IMR-90 (cell line): ENCODE measurements around the gene CFAP61. TPM values are rescaled to one million over a fixed set of nuclear protein-coding genes. Genes with fewer than 3 reads are reported as not detected.

Experiments
- ATAC-seq: fragments of 200-7000 bp; cut with Tn5 transposase; 2 replicates; pipeline ENCODE4 v1.9.1; 2020; ENCODE audit warnings: low read depth, mild to moderate bottlenecking, moderate library complexity
- BruUV-seq: library from RNA; stranded (reverse); fragments of 400-500 nt; replicated peaks from 2 replicates; lab custom pipeline; 2021; lab: Mats Ljungman, UMichigan
- CTCF ChIA-PET: fragments of 300-600 bp; formaldehyde crosslinking; extraction: SDS; loops from one replicate; lab custom pipeline; 2021; ENCODE audit warnings: antibody characterized with exemption; lab: Yijun Ruan, JAX
- POLR2A ChIA-PET: fragments of 300-600 bp; sonication (Branson Sonifier 250); formaldehyde crosslinking; loops from one replicate; lab custom pipeline; 2022; ENCODE audit warnings: antibody characterized with exemption; ENCODE audit not compliant: unreplicated experiment; lab: Charles Lee
- DNase-seq: peaks from one replicate; pipeline ENCODE4 v3.0.0; 2013
- H2AFZ ChIP-seq: replicated peaks from 2 replicates; pipeline ENCODE3; 2013; ENCODE audit warnings: low read length, mild to moderate bottlenecking; ENCODE audit not compliant: poor library complexity
- H2AK5ac ChIP-seq: 2 replicates; pipeline ENCODE4 v1.6.1; 2013; ENCODE audit warnings: low read depth, low read length, inconsistent platforms
- H2AK9ac ChIP-seq: replicated peaks from 2 replicates; pipeline ENCODE3; 2013; ENCODE audit warnings: mild to moderate bottlenecking, low read depth, low read length, moderate library complexity; ENCODE audit not compliant: poor library complexity
- H2BK120ac ChIP-seq: 2 replicates; pipeline ENCODE4 v1.6.1; 2013; ENCODE audit warnings: low read depth, low read length, inconsistent platforms
- H2BK15ac ChIP-seq: 3 replicates; pipeline ENCODE4 v1.6.1; 2013; ENCODE audit warnings: low read depth, low read length, inconsistent platforms
- H2BK20ac ChIP-seq: 2 replicates; pipeline ENCODE4 v1.6.1; 2013; ENCODE audit warnings: low read depth, mild to moderate bottlenecking, inconsistent platforms, low read length, moderate library complexity
- H2BK5ac ChIP-seq: 2 replicates; pipeline ENCODE4 v1.6.1; 2013; ENCODE audit warnings: mild to moderate bottlenecking, low read depth, low read length, inconsistent platforms; ENCODE audit not compliant: poor library complexity, severe bottlenecking
- H3K14ac ChIP-seq: replicated peaks from 2 replicates; pipeline ENCODE4 v1.6.1; 2013; ENCODE audit warnings: low read depth, low read length, inconsistent platforms
- H3K18ac ChIP-seq: 2 replicates; pipeline ENCODE4 v1.6.1; 2013; ENCODE audit warnings: low read depth, low read length, control low read depth
- H3K23ac ChIP-seq: 2 replicates; pipeline ENCODE4 v1.6.1; 2013; ENCODE audit warnings: low read depth, low read length, inconsistent platforms
- H3K27ac ChIP-seq: 2 replicates; pipeline ENCODE4 v1.5.1; 2013; ENCODE audit warnings: mild to moderate bottlenecking, control low read depth, low read length; ENCODE audit not compliant: insufficient read depth
- H3K27me3 ChIP-seq: 2 replicates; pipeline ENCODE4 v1.6.1; 2013; ENCODE audit warnings: low read length; ENCODE audit not compliant: control insufficient read depth, insufficient read depth
- H3K36me3 ChIP-seq: 2 replicates; pipeline ENCODE4 v1.6.1; 2013; ENCODE audit warnings: low read length, mixed read lengths; ENCODE audit not compliant: control insufficient read depth, insufficient read depth
- H3K4ac ChIP-seq: 2 replicates; pipeline ENCODE4 v1.6.1; 2013; ENCODE audit warnings: low read depth, low read length, inconsistent platforms
- H3K4me1 ChIP-seq: 2 replicates; pipeline ENCODE4 v1.6.1; 2013; ENCODE audit warnings: low read length, mixed read lengths; ENCODE audit not compliant: control insufficient read depth, insufficient read depth
- H3K4me2 ChIP-seq: 2 replicates; pipeline ENCODE4 v1.6.1; 2013; ENCODE audit warnings: low read depth, mild to moderate bottlenecking, control low read depth, low read length, moderate library complexity
- H3K4me3 ChIP-seq: 2 replicates; pipeline ENCODE4 v1.5.1; 2013; ENCODE audit warnings: low read depth, mild to moderate bottlenecking, control low read depth, low read length, moderate library complexity; ENCODE audit not compliant: insufficient read depth
- H3K56ac ChIP-seq: 2 replicates; pipeline ENCODE4 v1.6.1; 2013; ENCODE audit warnings: low read length, inconsistent platforms; ENCODE audit not compliant: insufficient read depth; ENCODE audit errors: extremely low read depth
- H3K79me1 ChIP-seq, 2 experiments: 2 replicates each; pipeline ENCODE4 v1.6.1; 2013; ENCODE audit warnings: low read length in 2 of 2, inconsistent platforms in 1 of 2, low read depth in 1 of 2
- H3K9ac ChIP-seq: 2 replicates; pipeline ENCODE4 v1.6.1; 2013; ENCODE audit warnings: low read depth, low read length, control low read depth
- H3K9me1 ChIP-seq: 2 replicates; pipeline ENCODE4 v1.6.1; 2013; ENCODE audit warnings: low read length, inconsistent platforms; ENCODE audit not compliant: insufficient read depth
- H3K9me3 ChIP-seq: 2 replicates; pipeline ENCODE4 v1.6.1; 2013; ENCODE audit warnings: low read length; ENCODE audit not compliant: control insufficient read depth, insufficient read depth
- H4K20me1 ChIP-seq: 2 replicates; pipeline ENCODE4 v1.6.1; 2013; ENCODE audit warnings: low read length, inconsistent platforms; ENCODE audit not compliant: insufficient read depth
- H4K5ac ChIP-seq: 2 replicates; pipeline ENCODE4 v1.6.1; 2013; ENCODE audit warnings: mild to moderate bottlenecking, low read depth, low read length, control low read depth
- H4K8ac ChIP-seq, 2 experiments: 2 replicates each; pipeline ENCODE4 v1.6.1; 2013; ENCODE audit warnings: low read depth in 2 of 2, low read length in 2 of 2, control low read depth in 1 of 2, inconsistent platforms in 1 of 2
- H4K91ac ChIP-seq: 2 replicates; pipeline ENCODE4 v1.6.1; 2013; ENCODE audit warnings: low read depth, low read length, inconsistent platforms; ENCODE audit not compliant: insufficient read depth
- CEBPB ChIP-seq: IDR thresholded peaks from 2 replicates; pipeline ENCODE4 v1.6.1; 2012; ENCODE audit warnings: low read depth, low read length, improper control_type of control experiment
- CHD1 ChIP-seq: IDR thresholded peaks from 2 replicates; pipeline ENCODE4 v1.6.1; 2012; ENCODE audit warnings: low read depth, low read length, improper control_type of control experiment
- CTCF ChIP-seq: conservative IDR thresholded peaks from 2 replicates; pipeline ENCODE4 v1.5.1; 2012; ENCODE audit warnings: mild to moderate bottlenecking, low read depth, low read length, improper control_type of control experiment
- FOS ChIP-seq: fragments of 150-350 bp; IDR thresholded peaks from 2 replicates; pipeline ENCODE4 v1.6.1; 2016; ENCODE audit warnings: low read depth, low read length
- MAFK ChIP-seq: IDR thresholded peaks from 2 replicates; pipeline ENCODE4 v1.6.1; 2012; ENCODE audit warnings: low read depth, low read length, improper control_type of control experiment
- MXI1 ChIP-seq: IDR thresholded peaks from 2 replicates; pipeline ENCODE4 v1.6.1; 2012; ENCODE audit warnings: low read depth, mild to moderate bottlenecking, low read length, moderate library complexity, borderline replicate concordance
- NFE2L2 ChIP-seq: fragments of 150-350 bp; IDR thresholded peaks from 2 replicates; pipeline ENCODE4 v1.6.1; 2016; ENCODE audit warnings: low read depth, mild to moderate bottlenecking, low read length
- POLR2A ChIP-seq: IDR thresholded peaks from 2 replicates; pipeline ENCODE4 v1.6.1; 2012; ENCODE audit warnings: mild to moderate bottlenecking, low read depth, low read length
- RAD21 ChIP-seq: IDR thresholded peaks from 2 replicates; pipeline ENCODE4 v1.6.1; 2012; ENCODE audit warnings: low read length, improper control_type of control experiment
- RCOR1 ChIP-seq: IDR thresholded peaks from 2 replicates; pipeline ENCODE4 v1.6.1; 2012; ENCODE audit warnings: mild to moderate bottlenecking, low read length, improper control_type of control experiment; ENCODE audit not compliant: insufficient replicate concordance
- RFX5 ChIP-seq: IDR thresholded peaks from 2 replicates; pipeline ENCODE4 v1.8.0; 2012; ENCODE audit warnings: low read depth, mild to moderate bottlenecking, low read length, moderate library complexity
- SMC3 ChIP-seq: fragments of 150-350 bp; IDR thresholded peaks from 2 replicates; pipeline ENCODE4 v1.6.1; 2016; ENCODE audit warnings: low read depth, mild to moderate bottlenecking, antibody characterized with exemption, low read length, moderate library complexity
- WGBS, 2 experiments: methylation state at CpG; one replicate each; pipeline versions ENCODE4 v1.1.5 to v1.1.7; 2013; ENCODE audit warnings: missing lambda C conversion rate in 2 of 2; ENCODE audit not compliant: insufficient read length in 1 of 2; ENCODE audit errors: extremely low coverage in 2 of 2; 5-methylcytosine and 5-hydroxymethylcytosine counted together
- dilution Hi-C: fragments of 300-500 bp; cut with HindIII; formaldehyde crosslinking; loops from one replicate; pipeline ENCODE4 v1.14.3; 2018; ENCODE audit warnings: low sequenced_read_pairs; ENCODE audit not compliant: unreplicated experiment
- in situ Hi-C: fragments of 300-500 bp; cut with MboI; formaldehyde crosslinking; loops from 3 replicates; pipeline ENCODE4 v1.14.3; 2019; ENCODE audit warnings: low sequenced_read_pairs, inconsistent platforms, mixed read lengths
- intact Hi-C: fragments of 100-400 bp; cut with micrococcal nuclease; formaldehyde crosslinking; loops from 2 replicates; pipeline ENCODE4 v1.10.0; 2022
- polyA plus RNA-seq, 3 experiments: library from polyadenylated mRNA; depleted of rRNA; stranded (reverse); fragments of >200 nt; gene quantifications; 2 replicates each; pipeline ENCODE4 v1.2.3, GENCODE V29; 2012; ENCODE audit warnings: low replicate concordance in 1 of 3
- total RNA-seq: library from RNA; depleted of rRNA; stranded (reverse); fragments of >200 nt; gene quantifications from 2 replicates; pipeline ENCODE4 v1.2.3, GENCODE V29; 2012
- TF ChIP-seq, protein P1 (sequence below): fragments of 150-350 bp; IDR thresholded peaks from 2 replicates; pipeline ENCODE4 v1.6.1; 2016; ENCODE audit warnings: low read depth, mild to moderate bottlenecking, low read length, moderate library complexity, borderline replicate concordance

Gene CFAP61
- total and polyA plus RNA-seq, 2 of the 4 experiments (the other 2 are of a cell fraction): 0.07 TPM; not detected in 1

DNA sequence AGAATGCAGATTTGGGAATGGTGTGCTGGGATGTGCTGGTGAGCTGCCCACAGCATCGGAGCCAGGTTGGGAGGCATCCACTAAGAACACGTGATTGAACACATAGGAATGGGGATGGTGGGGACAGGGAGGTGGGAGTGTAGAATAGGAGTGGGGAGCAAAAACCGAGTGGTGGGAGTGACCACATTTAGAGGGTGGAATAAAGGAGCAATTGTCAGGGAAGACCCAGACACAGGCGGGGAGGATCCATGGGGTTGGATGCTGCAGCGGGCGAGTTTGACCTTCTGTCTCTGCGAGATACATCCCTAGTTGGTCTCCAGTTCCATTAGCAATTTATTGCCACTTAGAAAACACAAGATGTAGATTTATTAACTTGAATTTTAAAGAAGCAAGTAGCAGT, 30.5 kb upstream of the CFAP61 start:
- H3K4me2 ChIP-seq: no peak overlapping the region; the same call in 1 of the 2 replicates
- H3K36me3 ChIP-seq: peaks cover 8% of the 10 kb centered on the region
- 100% methylated on average over 2 of the region's 7 CpGs; no CpG with 5 or more reads in 1 of the 2 experiments for WGBS, 2 experiments
- H3K9me1 ChIP-seq: peaks cover 19% of the 10 kb centered on the region
- no peak overlapping the region for H2BK120ac ChIP-seq
- no peaks in the 10 kb centered on the region for H3K9me3 ChIP-seq
- no peak overlapping the region for H3K14ac ChIP-seq
- H2BK5ac ChIP-seq: no peak overlapping the region
- POLR2A ChIA-PET: no interaction called here
- H2AK9ac ChIP-seq: no peak overlapping the region
- no peak overlapping the region for H3K56ac ChIP-seq
- H3K4ac ChIP-seq: no peak overlapping the region
- H4K20me1 ChIP-seq: peaks cover 21% of the 10 kb centered on the region
- H4K8ac ChIP-seq: no peak overlapping the region
- dilution Hi-C loops: no loop called here
- H2BK15ac ChIP-seq: no peak overlapping the region
- H3K4me1 ChIP-seq: peaks cover 20% of the 10 kb centered on the region
- H3K27me3 ChIP-seq: no peaks in the 10 kb centered on the region
- H2AFZ ChIP-seq: no peak overlapping the region
- peak overlapping the region; percentile 16; the same call in 1 of the 2 replicates for H3K23ac ChIP-seq
- H4K91ac ChIP-seq: no peak overlapping the region
- CTCF ChIA-PET: no interaction called here
- in situ Hi-C loops: no loop called here
- peaks cover 24 to 75% of the 10 kb centered on the region in 2 experiments for H3K79me1 ChIP-seq
- BruUV-seq: no TSS peak
- no peak overlapping the region for H4K5ac ChIP-seq
- H2AK5ac ChIP-seq: no peak overlapping the region
- ATAC-seq (no peak), DNase-seq (no peak)
- H3K18ac ChIP-seq: no peak overlapping the region
- no peak overlapping the region for H3K4me3 ChIP-seq
- intact Hi-C loops: no loop called here
- no peak overlapping the region for H2BK20ac ChIP-seq
- no peak overlapping the region; the same call in 1 of the 2 replicates for H3K27ac ChIP-seq
- no peak for TF ChIP-seq RCOR1
- no peak for TF ChIP-seq MAFK
- TF ChIP-seq CTCF: no peak
- no peak for TF ChIP-seq SMC3
- TF ChIP-seq POLR2A: no peak
- TF ChIP-seq RFX5: no peak
- TF ChIP-seq, protein P1, sequence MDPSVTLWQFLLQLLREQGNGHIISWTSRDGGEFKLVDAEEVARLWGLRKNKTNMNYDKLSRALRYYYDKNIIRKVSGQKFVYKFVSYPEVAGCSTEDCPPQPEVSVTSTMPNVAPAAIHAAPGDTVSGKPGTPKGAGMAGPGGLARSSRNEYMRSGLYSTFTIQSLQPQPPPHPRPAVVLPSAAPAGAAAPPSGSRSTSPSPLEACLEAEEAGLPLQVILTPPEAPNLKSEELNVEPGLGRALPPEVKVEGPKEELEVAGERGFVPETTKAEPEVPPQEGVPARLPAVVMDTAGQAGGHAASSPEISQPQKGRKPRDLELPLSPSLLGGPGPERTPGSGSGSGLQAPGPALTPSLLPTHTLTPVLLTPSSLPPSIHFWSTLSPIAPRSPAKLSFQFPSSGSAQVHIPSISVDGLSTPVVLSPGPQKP: no peak
- TF ChIP-seq NFE2L2: no peak
- no peak for TF ChIP-seq CHD1
- no peak for TF ChIP-seq MXI1
- TF ChIP-seq CEBPB: no peak
- TF ChIP-seq RAD21: no peak
- TF ChIP-seq FOS: no peak
- H3K9ac ChIP-seq: no peak overlapping the region
